OCI-LY3 (cell line): ENCODE data around the gene PPP1R3D.

Experiments used
- H2AFZ ChIP-seq: fragments of 200-600, 300-600 bp; shearing (Covaris generic); 2 replicates; pipeline ENCODE4 v1.6.0; 2014; ENCODE audit warnings: antibody characterized with exemption, low read depth, low read length
- H3K27ac ChIP-seq: fragments of 200-600, 300-600 bp; sonication (generic); 2 replicates; pipeline ENCODE4 v1.5.1; 2014; ENCODE audit warnings: mild to moderate bottlenecking, low read length, moderate library complexity, mixed read lengths
- H3K27me3 ChIP-seq: fragments of 200-600, 300-600 bp; sonication (generic); 2 replicates; pipeline ENCODE4 v1.6.1; 2014; ENCODE audit warnings: low read depth, low read length, mixed read lengths
- H3K36me3 ChIP-seq: fragments of 200-600, 300-600 bp; sonication (generic); replicated peaks from 2 replicates; pipeline ENCODE3; 2014; ENCODE audit warnings: low read depth, low read length, mixed read lengths
- H3K4me1 ChIP-seq: fragments of 300-600, 200-600 bp; sonication (generic); 2 replicates; pipeline ENCODE4 v1.6.1; 2014; ENCODE audit warnings: low read length, mixed read lengths
- H3K4me2 ChIP-seq: fragments of 200-600, 300-600 bp; sonication (generic); 2 replicates; pipeline ENCODE4 v1.6.1; 2014; ENCODE audit warnings: low read length, mixed read lengths
- H3K4me3 ChIP-seq: fragments of 300-600, 200-600 bp; sonication (generic); 2 replicates; pipeline ENCODE4 v1.5.1; 2014; ENCODE audit warnings: antibody characterized with exemption, mild to moderate bottlenecking, low read length, moderate library complexity
- H3K79me2 ChIP-seq: fragments of 300-600, 200-600 bp; shearing (Covaris generic); 2 replicates; pipeline ENCODE4 v1.6.1; 2014; ENCODE audit warnings: mild to moderate bottlenecking, low read length, mixed read lengths
- H3K9ac ChIP-seq: fragments of 300-600, 200-600 bp; shearing (Covaris generic); 2 replicates; pipeline ENCODE4 v1.6.0; 2014; ENCODE audit warnings: mild to moderate bottlenecking, low read length, moderate library complexity
- H3K9me3 ChIP-seq: fragments of 200-600, 300-600 bp; shearing (Covaris generic); 2 replicates; pipeline ENCODE4 v1.6.1; 2014; ENCODE audit warnings: low read length, mixed read lengths; ENCODE audit not compliant: insufficient read depth
- H4K20me1 ChIP-seq: fragments of 200-600, 300-600 bp; sonication (generic); 2 replicates; pipeline ENCODE4 v1.6.1; 2016; ENCODE audit warnings: low read length, mixed read lengths; ENCODE audit not compliant: insufficient read depth
- CTCF ChIP-seq: fragments of 200-600, 300-600 bp; sonication (generic); IDR thresholded peaks from 2 replicates; pipeline ENCODE4 v1.5.1; 2014; ENCODE audit warnings: antibody characterized with exemption, low read length, low read depth
- EZH2phosphoT487 ChIP-seq: fragments of 200-600 bp; shearing (Covaris generic); IDR thresholded peaks from 2 replicates; pipeline ENCODE4 v1.6.1; 2018; ENCODE audit warnings: antibody characterized with exemption, mixed run types, low read depth

The PPP1R3D gene

GRCh38 chr20:59938696-59939051 is 1.4 kb downstream of the PPP1R3D start:
- Histone ChIP-seq H3K9me3 (no peaks in the 10 kb centered on the region), H3K4me3 (no peak overlapping the region), H3K4me1 (peaks cover 8% of the 10 kb centered on the region), H3K79me2 (peaks cover 9% of the 10 kb centered on the region), H3K27me3 (no peaks in the 10 kb centered on the region), H4K20me1 (no peaks in the 10 kb centered on the region), H3K9ac (no peak overlapping the region), H3K36me3 (peaks cover 2% of the 10 kb centered on the region), H3K27ac (no peak overlapping the region), H3K4me2 (no peak overlapping the region), H2AFZ (no peak overlapping the region)
- TF ChIP-seq CTCF (no peak), EZH2phosphoT487 (no peak)

DNA sequence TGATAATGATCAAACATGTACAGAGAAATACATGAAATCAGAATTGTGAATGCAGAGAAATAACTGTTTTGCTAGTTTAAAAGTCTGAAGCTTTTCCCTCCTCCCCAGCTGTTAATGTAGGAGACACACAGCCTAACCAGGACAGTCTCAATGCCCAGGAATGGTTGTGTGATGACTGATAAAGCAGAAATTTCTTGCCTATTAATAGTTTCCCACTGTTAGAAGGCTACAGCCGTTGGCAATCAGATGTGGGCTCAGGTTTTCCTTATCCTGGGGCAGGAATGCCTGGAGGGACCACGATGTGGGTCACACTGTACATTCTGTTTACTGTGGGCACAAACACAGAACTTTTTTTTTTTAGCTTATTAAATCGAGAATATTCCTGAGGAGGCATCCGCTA is 1.9 kb downstream of the PPP1R3D start:
- H3K27ac ChIP-seq = no peak overlapping the region

DNA sequence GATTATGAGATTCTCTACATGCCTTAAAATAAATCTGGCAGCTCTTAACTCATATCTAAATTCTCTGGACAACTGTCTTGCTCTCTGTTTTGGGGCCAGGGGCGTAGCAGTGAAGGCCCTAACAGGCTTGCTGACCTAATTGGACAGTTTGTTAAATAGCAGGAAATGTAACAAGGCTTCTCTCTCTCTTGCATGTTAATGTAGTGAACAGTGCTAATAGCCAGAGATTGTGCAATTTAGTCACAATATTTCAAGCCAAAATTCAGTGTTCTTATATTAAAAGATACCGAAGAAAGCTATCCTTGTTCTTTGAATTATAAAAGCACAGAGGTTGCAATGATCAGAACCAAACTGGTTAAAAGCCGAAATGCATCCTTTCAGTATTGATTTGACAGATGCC is 3.0 kb downstream of the PPP1R3D start:
- Histone ChIP-seq H3K36me3 (no peaks in the 10 kb centered on the region), H3K79me2 (peaks cover 9% of the 10 kb centered on the region), H3K9me3 (no peaks in the 10 kb centered on the region), H3K4me2 (no peak overlapping the region), H3K4me3 (no peak overlapping the region), H2AFZ (no peak overlapping the region), H3K27me3 (no peaks in the 10 kb centered on the region), H3K9ac (no peak overlapping the region), H4K20me1 (no peaks in the 10 kb centered on the region), H3K4me1 (peaks cover 8% of the 10 kb centered on the region), H3K27ac (no peak overlapping the region)
- no peak for TF ChIP-seq EZH2phosphoT487
- TF ChIP-seq CTCF = no peak

More for the DNA sequence above, 1.9 kb downstream of the PPP1R3D start:
- Histone ChIP-seq H3K9ac (no peak overlapping the region), H2AFZ (no peak overlapping the region), H4K20me1 (no peaks in the 10 kb centered on the region), H3K4me1 (peaks cover 8% of the 10 kb centered on the region), H3K9me3 (no peaks in the 10 kb centered on the region), H3K4me2 (no peak overlapping the region), H3K27me3 (no peaks in the 10 kb centered on the region), H3K79me2 (peaks cover 9% of the 10 kb centered on the region), H3K4me3 (no peak overlapping the region), H3K36me3 (no peaks in the 10 kb centered on the region)
- no peak for TF ChIP-seq EZH2phosphoT487
- TF ChIP-seq CTCF = no peak

- Histone ChIP-seq H3K36me3 (no peaks in the 10 kb centered on the region), H3K4me3 (no peak overlapping the region), H2AFZ (no peak overlapping the region), H3K27me3 (no peaks in the 10 kb centered on the region), H3K9me3 (no peaks in the 10 kb centered on the region), H3K9ac (no peak overlapping the region), H3K79me2 (peaks cover 6% of the 10 kb centered on the region), H3K4me2 (no peak overlapping the region), H3K27ac (no peak overlapping the region), H4K20me1 (no peaks in the 10 kb centered on the region), H3K4me1 (peaks cover 5% of the 10 kb centered on the region)
- no peak for TF ChIP-seq CTCF
- no peak for TF ChIP-seq EZH2phosphoT487
Observed at GRCh38 chr20:59936409-59936808, 3.7 kb downstream of the PPP1R3D start.
